IMR-90 (cell line): Measurements from ENCODE around the gene NPL.

Source experiments
- CEBPB ChIP-seq: IDR thresholded peaks from 2 replicates; pipeline ENCODE4 v1.6.1; 2012; ENCODE audit warnings: low read depth, low read length, improper control_type of control experiment
- FOS ChIP-seq: fragments of 150-350 bp; IDR thresholded peaks from 2 replicates; pipeline ENCODE4 v1.6.1; 2016; ENCODE audit warnings: low read depth, low read length
- MAFK ChIP-seq: IDR thresholded peaks from 2 replicates; pipeline ENCODE4 v1.6.1; 2012; ENCODE audit warnings: low read depth, low read length, improper control_type of control experiment
- MAZ ChIP-seq: IDR thresholded peaks from 2 replicates; pipeline ENCODE4 v1.6.1; 2012; ENCODE audit warnings: low read depth, mild to moderate bottlenecking, low read length, improper control_type of control experiment, moderate library complexity, borderline replicate concordance
- MXI1 ChIP-seq: IDR thresholded peaks from 2 replicates; pipeline ENCODE4 v1.6.1; 2012; ENCODE audit warnings: low read depth, mild to moderate bottlenecking, low read length, moderate library complexity, borderline replicate concordance
- NFE2L2 ChIP-seq: fragments of 150-350 bp; IDR thresholded peaks from 2 replicates; pipeline ENCODE4 v1.6.1; 2016; ENCODE audit warnings: low read depth, mild to moderate bottlenecking, low read length
- POLR2A ChIP-seq: IDR thresholded peaks from 2 replicates; pipeline ENCODE4 v1.6.1; 2012; ENCODE audit warnings: mild to moderate bottlenecking, low read depth, low read length
- RAD21 ChIP-seq: IDR thresholded peaks from 2 replicates; pipeline ENCODE4 v1.6.1; 2012; ENCODE audit warnings: low read length, improper control_type of control experiment
- RCOR1 ChIP-seq: IDR thresholded peaks from 2 replicates; pipeline ENCODE4 v1.6.1; 2012; ENCODE audit warnings: mild to moderate bottlenecking, low read length, improper control_type of control experiment; ENCODE audit not compliant: insufficient replicate concordance
- TF ChIP-seq, protein P1 (sequence below): conservative IDR thresholded peaks from 2 replicates; pipeline ENCODE4 v1.5.1; 2012; ENCODE audit warnings: mild to moderate bottlenecking, low read depth, low read length, improper control_type of control experiment
- TF ChIP-seq, protein P2 (sequence below): fragments of 150-350 bp; IDR thresholded peaks from 2 replicates; pipeline ENCODE4 v1.6.1; 2016; ENCODE audit warnings: low read depth, mild to moderate bottlenecking, low read length, moderate library complexity, borderline replicate concordance
- TF ChIP-seq, protein P3 (sequence below): fragments of 150-350 bp; IDR thresholded peaks from 2 replicates; pipeline ENCODE4 v1.6.1; 2017; ENCODE audit warnings: mild to moderate bottlenecking, antibody characterized with exemption, low read length, low read depth

DNA sequence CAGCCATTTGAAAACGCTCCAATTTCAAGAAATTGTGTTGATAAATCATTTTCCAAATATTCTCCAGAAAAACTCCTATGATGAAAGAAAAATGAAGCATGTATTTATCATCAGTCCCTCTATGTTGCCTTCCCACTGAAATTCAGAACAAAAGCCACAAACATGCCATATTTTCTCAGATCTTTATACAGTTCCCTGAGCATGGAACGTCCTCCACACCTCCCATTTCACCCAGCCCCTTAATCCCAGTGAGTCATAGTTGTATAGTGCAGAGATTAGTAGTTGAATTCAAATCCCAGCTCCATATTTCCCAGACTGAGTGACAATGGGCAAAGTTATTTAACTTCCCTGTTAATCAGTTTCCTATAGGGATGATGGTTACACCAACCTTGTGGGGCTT lies 20.6 kb upstream of the NPL start:
- TF ChIP-seq NFE2L2 (no peak), RAD21 (no peak), MXI1 (no peak), POLR2A (no peak), RCOR1 (no peak), MAFK (no peak), MAZ (no peak), FOS (no peak), CEBPB (no peak)
- TF ChIP-seq, protein P1, sequence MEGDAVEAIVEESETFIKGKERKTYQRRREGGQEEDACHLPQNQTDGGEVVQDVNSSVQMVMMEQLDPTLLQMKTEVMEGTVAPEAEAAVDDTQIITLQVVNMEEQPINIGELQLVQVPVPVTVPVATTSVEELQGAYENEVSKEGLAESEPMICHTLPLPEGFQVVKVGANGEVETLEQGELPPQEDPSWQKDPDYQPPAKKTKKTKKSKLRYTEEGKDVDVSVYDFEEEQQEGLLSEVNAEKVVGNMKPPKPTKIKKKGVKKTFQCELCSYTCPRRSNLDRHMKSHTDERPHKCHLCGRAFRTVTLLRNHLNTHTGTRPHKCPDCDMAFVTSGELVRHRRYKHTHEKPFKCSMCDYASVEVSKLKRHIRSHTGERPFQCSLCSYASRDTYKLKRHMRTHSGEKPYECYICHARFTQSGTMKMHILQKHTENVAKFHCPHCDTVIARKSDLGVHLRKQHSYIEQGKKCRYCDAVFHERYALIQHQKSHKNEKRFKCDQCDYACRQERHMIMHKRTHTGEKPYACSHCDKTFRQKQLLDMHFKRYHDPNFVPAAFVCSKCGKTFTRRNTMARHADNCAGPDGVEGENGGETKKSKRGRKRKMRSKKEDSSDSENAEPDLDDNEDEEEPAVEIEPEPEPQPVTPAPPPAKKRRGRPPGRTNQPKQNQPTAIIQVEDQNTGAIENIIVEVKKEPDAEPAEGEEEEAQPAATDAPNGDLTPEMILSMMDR: no peak
- TF ChIP-seq, protein P2, sequence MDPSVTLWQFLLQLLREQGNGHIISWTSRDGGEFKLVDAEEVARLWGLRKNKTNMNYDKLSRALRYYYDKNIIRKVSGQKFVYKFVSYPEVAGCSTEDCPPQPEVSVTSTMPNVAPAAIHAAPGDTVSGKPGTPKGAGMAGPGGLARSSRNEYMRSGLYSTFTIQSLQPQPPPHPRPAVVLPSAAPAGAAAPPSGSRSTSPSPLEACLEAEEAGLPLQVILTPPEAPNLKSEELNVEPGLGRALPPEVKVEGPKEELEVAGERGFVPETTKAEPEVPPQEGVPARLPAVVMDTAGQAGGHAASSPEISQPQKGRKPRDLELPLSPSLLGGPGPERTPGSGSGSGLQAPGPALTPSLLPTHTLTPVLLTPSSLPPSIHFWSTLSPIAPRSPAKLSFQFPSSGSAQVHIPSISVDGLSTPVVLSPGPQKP: no peak
- TF ChIP-seq, protein P3, sequence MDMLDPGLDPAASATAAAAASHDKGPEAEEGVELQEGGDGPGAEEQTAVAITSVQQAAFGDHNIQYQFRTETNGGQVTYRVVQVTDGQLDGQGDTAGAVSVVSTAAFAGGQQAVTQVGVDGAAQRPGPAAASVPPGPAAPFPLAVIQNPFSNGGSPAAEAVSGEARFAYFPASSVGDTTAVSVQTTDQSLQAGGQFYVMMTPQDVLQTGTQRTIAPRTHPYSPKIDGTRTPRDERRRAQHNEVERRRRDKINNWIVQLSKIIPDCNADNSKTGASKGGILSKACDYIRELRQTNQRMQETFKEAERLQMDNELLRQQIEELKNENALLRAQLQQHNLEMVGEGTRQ: no peak
